Central memory CD8-positive, alpha-beta T cell (primary cell): ENCODE results near the gene SEC11A.
"Not testable (repeated sequence)": the region's sequence is repeated elsewhere in the genome, so short reads cannot be mapped to it uniquely, and the experiment has no call there.

ENCODE experiments used
- ATAC-seq: fragments of 150-1000 bp; cut with Tn5 transposase; replicated peaks from 2 replicates; pipeline ENCODE4 v1.10.0; 2022; ENCODE audit warnings: mild to moderate bottlenecking, moderate FRiP score, moderate number of reproducible peaks; ENCODE audit not compliant: poor library complexity, severe bottlenecking; ENCODE audit errors: extremely low read depth
- DNase-seq, 2 donors: peaks; one replicate each; pipeline ENCODE4 v3.0.0; 2021; ENCODE audit warnings: low spot score in 2 of 2
- H3K27ac Mint-ChIP-seq: one replicate; pipeline ENCODE4 v1.8.0; 2022; ENCODE audit warnings: low read depth, mild to moderate bottlenecking, moderate library complexity, mixed read lengths
- H3K27me3 Mint-ChIP-seq: one replicate; pipeline ENCODE4 v1.8.0; 2022; ENCODE audit warnings: mixed read lengths
- H3K36me3 Mint-ChIP-seq: one replicate; pipeline ENCODE4 v1.8.0; 2022; ENCODE audit warnings: mild to moderate bottlenecking, moderate library complexity, mixed read lengths; ENCODE audit not compliant: insufficient read depth
- H3K4me1 Mint-ChIP-seq: one replicate; pipeline ENCODE4 v1.8.0; 2022; ENCODE audit warnings: mixed read lengths
- H3K4me3 Mint-ChIP-seq: one replicate; pipeline ENCODE4 v1.8.0; 2022; ENCODE audit warnings: mild to moderate bottlenecking, moderate library complexity, mixed read lengths
- H3K9me3 Mint-ChIP-seq: one replicate; pipeline ENCODE4 v1.8.0; 2022; ENCODE audit warnings: mixed read lengths

Gene SEC11A

GRCh38 chr15:84716036-84716732 is at the start of gene SEC11A:
Gene SEC11A (minus strand): TSS chr15:84716139. CDS start chr15:84716075, 64 bp downstream.
- Mint-ChIP-seq H3K4me1 (peaks cover 37% of the 10 kb centered on the region), H3K27me3 (no peaks in the 10 kb centered on the region), H3K4me3 (peak within 1 kb of the TSS; percentile 95), H3K27ac (peak within 1 kb of the TSS; percentile 95), H3K9me3 (no peaks in the 10 kb centered on the region), H3K36me3 (peaks cover 19% of the 10 kb centered on the region)
- ATAC-seq = peak; percentile 96
- DNase-seq = peak; percentile 85

- Mint-ChIP-seq H3K9me3 (no peaks in the 10 kb centered on the region), H3K27ac (peak overlapping the region; percentile 10), H3K36me3 (peaks cover 26% of the 10 kb centered on the region), H3K4me3 (no peak overlapping the region), H3K27me3 (no peaks in the 10 kb centered on the region), H3K4me1 (peaks cover 30% of the 10 kb centered on the region)
- no peak for ATAC-seq
- DNase-seq = no peak
Observed at GRCh38 chr15:84765675-84766074, 49.7 kb upstream of the SEC11A start.

- DNase-seq (no peak), ATAC-seq (no peak)
- Mint-ChIP-seq H3K27me3 (no peaks in the 10 kb centered on the region), H3K36me3 (peaks cover 25% of the 10 kb centered on the region), H3K9me3 (no peaks in the 10 kb centered on the region), H3K4me3 (no peak overlapping the region), H3K4me1 (peaks cover 23% of the 10 kb centered on the region), H3K27ac (no peak overlapping the region)
Observed at GRCh38 chr15:84764989-84765388, 49.0 kb upstream of the SEC11A start.

GRCh38 chr15:84764585-84764984 is 48.6 kb upstream of the SEC11A start:
- ATAC-seq (no peak), DNase-seq (no peak)
- H3K27me3 Mint-ChIP-seq = no peaks in the 10 kb centered on the region
- H3K27ac Mint-ChIP-seq = no peak overlapping the region
- H3K9me3 Mint-ChIP-seq = no peaks in the 10 kb centered on the region
- peaks cover 25% of the 10 kb centered on the region for H3K36me3 Mint-ChIP-seq
- H3K4me1 Mint-ChIP-seq = peaks cover 19% of the 10 kb centered on the region
- no peak overlapping the region for H3K4me3 Mint-ChIP-seq

- Mint-ChIP-seq H3K4me1 (peaks cover 13% of the 10 kb centered on the region), H3K4me3 (no peak overlapping the region), H3K9me3 (no peaks in the 10 kb centered on the region), H3K36me3 (peaks cover 14% of the 10 kb centered on the region), H3K27me3 (no peaks in the 10 kb centered on the region), H3K27ac (no peak overlapping the region)
- ATAC-seq = no peak
- DNase-seq = no peak
Observed at GRCh38 chr15:84762840-84763572, 47.1 kb upstream of the SEC11A start.

GRCh38 chr15:84761607-84762131 is 45.7 kb upstream of the SEC11A start:
- Mint-ChIP-seq H3K27me3 (no peaks in the 10 kb centered on the region), H3K4me3 (no peak overlapping the region), H3K4me1 (peaks cover 18% of the 10 kb centered on the region), H3K9me3 (no peaks in the 10 kb centered on the region), H3K36me3 (peaks cover 11% of the 10 kb centered on the region), H3K27ac (no peak overlapping the region)
- ATAC-seq = peak; percentile 54
- no peak for DNase-seq

- H3K27ac Mint-ChIP-seq = no peak overlapping the region
- DNase-seq = no peak
- peaks cover 23% of the 10 kb centered on the region for H3K4me1 Mint-ChIP-seq
- no peaks in the 10 kb centered on the region for H3K27me3 Mint-ChIP-seq
- H3K9me3 Mint-ChIP-seq = no peaks in the 10 kb centered on the region
- H3K36me3 Mint-ChIP-seq = peaks cover 3% of the 10 kb centered on the region
- H3K4me3 Mint-ChIP-seq = no peak overlapping the region
- no peak for ATAC-seq
Observed at GRCh38 chr15:84760219-84760618, 44.3 kb upstream of the SEC11A start.

GRCh38 chr15:84759018-84759417 is 43.1 kb upstream of the SEC11A start:
- DNase-seq = no peak
- no peak overlapping the region for H3K4me3 Mint-ChIP-seq
- H3K36me3 Mint-ChIP-seq = peaks cover 3% of the 10 kb centered on the region
- no peak for ATAC-seq
- peaks cover 23% of the 10 kb centered on the region for H3K4me1 Mint-ChIP-seq
- H3K9me3 Mint-ChIP-seq = no peaks in the 10 kb centered on the region
- no peak overlapping the region for H3K27ac Mint-ChIP-seq
- no peaks in the 10 kb centered on the region for H3K27me3 Mint-ChIP-seq

- Mint-ChIP-seq H3K27ac (peak overlapping the region; percentile 64), H3K36me3 (peaks cover 5% of the 10 kb centered on the region), H3K9me3 (no peaks in the 10 kb centered on the region), H3K27me3 (no peaks in the 10 kb centered on the region), H3K4me3 (no peak overlapping the region), H3K4me1 (peaks cover 44% of the 10 kb centered on the region)
- DNase-seq = no peak
- ATAC-seq = no peak
Observed at GRCh38 chr15:84755736-84756527, 40.0 kb upstream of the SEC11A start.

GRCh38 chr15:84754889-84755288 is 39.0 kb upstream of the SEC11A start:
- peaks cover 55% of the 10 kb centered on the region for H3K4me1 Mint-ChIP-seq
- H3K27ac Mint-ChIP-seq, H3K36me3 Mint-ChIP-seq, H3K27me3 Mint-ChIP-seq, H3K4me3 Mint-ChIP-seq, DNase-seq, ATAC-seq, H3K9me3 Mint-ChIP-seq: not testable (repeated sequence)

GRCh38 chr15:84752700-84753099 is 36.8 kb upstream of the SEC11A start:
- peaks cover 20% of the 10 kb centered on the region for H3K36me3 Mint-ChIP-seq
- DNase-seq (no peak), ATAC-seq (no peak)
- H3K4me3 Mint-ChIP-seq = no peak overlapping the region
- peak overlapping the region; percentile 42 for H3K27ac Mint-ChIP-seq
- no peaks in the 10 kb centered on the region for H3K9me3 Mint-ChIP-seq
- peaks cover 67% of the 10 kb centered on the region for H3K4me1 Mint-ChIP-seq
- H3K27me3 Mint-ChIP-seq = no peaks in the 10 kb centered on the region

- Mint-ChIP-seq H3K36me3 (peaks cover 23% of the 10 kb centered on the region), H3K27ac (peak overlapping the region; percentile 42), H3K4me1 (peaks cover 69% of the 10 kb centered on the region), H3K4me3 (no peak overlapping the region), H3K9me3 (no peaks in the 10 kb centered on the region), H3K27me3 (no peaks in the 10 kb centered on the region)
- no peak for ATAC-seq
- DNase-seq = no peak
Observed at GRCh38 chr15:84752195-84752594, 36.3 kb upstream of the SEC11A start.
